GM15510 (cell line): ENCODE data around the gene PLBD1.

Experiments
- POLR2A ChIP-seq: IDR thresholded peaks from 3 replicates; pipeline ENCODE4 v1.6.1; 2011; ENCODE audit warnings: borderline replicate concordance; ENCODE audit not compliant: insufficient read length; ENCODE audit errors: extremely low read depth

Gene PLBD1

DNA sequence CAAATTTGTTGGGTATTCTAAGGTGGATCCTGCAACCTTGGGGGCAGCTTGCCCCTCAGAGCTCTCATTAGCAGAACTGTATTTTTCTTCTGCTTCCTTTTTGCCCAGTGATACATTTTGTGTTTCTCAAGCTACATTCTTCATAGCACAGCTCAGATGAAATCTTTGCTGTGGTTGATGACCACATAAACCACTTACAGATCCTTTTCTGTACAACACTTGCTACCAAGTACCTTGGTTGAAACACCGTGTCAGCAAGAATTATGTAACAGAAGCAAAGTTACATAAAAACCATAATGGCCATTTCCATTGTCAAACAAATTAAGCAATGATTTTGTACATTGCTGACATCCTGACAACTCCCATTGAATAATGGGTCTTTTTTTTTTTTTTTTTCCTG lies 9.7 kb upstream of the PLBD1 start:
- no peak for TF ChIP-seq POLR2A

DNA sequence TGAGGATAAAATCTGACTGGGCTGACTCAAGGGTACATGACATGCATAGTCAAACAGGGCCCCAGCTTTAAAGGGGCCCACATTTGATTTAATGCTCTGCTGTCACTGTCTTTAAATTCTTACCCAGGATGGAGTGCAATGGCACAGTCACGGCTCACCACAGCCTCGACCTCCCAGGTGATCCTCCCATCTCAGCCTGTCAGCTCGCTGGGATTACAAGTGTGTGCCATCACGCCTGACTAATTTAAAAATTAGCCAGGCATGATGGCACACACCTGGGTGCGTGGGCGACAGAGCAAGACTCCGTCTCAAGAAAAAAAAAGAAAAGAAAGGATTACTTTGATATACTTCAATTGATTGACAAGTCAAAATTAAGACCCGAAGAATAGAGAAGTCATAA lies 9.2 kb upstream of the PLBD1 start:
- TF ChIP-seq POLR2A = no peak

DNA sequence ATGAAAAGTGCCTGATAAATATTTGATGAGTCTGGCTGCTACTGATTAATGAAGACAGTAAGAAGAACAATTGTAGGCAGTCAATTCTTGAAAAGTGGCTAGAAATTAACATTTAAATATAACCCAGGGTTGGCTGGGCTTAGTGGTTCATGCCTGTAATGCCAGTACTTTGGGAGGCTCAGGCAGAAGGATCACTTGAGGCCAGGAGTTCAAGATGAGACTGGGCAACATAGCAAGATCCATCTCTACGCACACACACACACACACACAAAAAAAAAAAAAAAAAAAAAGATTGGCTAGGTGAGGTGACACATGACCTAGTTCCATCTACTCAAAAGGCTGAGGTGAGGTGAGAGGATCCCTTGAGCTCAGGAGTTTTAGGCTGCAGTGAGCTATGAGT lies 7.9 kb upstream of the PLBD1 start:
- no peak for TF ChIP-seq POLR2A

- TF ChIP-seq POLR2A = no peak
Measured at GRCh38 chr12:14573118-14573517, 5.4 kb upstream of the PLBD1 start.

GRCh38 chr12:14572401-14572800 lies 4.7 kb upstream of the PLBD1 start:
- TF ChIP-seq POLR2A = no peak

DNA sequence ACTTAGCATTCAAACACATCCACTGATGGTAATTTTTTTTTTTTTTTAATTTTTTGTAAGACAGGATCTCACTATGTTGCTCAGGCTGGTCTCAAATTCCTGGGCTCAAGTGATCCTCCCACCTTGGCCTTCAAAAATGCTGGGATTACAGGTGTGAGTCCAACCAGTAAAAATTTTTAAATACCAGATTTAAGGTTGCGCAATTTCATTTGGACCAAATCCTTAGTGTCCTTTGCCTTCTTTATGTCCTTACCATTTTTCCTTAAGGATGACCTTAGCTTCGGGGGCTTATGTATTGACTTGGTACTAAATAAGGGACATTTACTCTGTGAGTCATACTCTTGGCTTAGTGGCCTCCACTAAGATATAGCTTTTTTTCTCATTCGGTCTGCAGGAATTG lies 4.1 kb upstream of the PLBD1 start:
- no peak for TF ChIP-seq POLR2A

- TF ChIP-seq POLR2A = no peak
Measured at GRCh38 chr12:14570231-14570630, 2.5 kb upstream of the PLBD1 start.

GRCh38 chr12:14564336-14564959 lies 3.2 kb downstream of the PLBD1 start:
- TF ChIP-seq POLR2A = no peak

- TF ChIP-seq POLR2A = no peak
Measured at GRCh38 chr12:14563046-14563445, 4.6 kb downstream of the PLBD1 start.

DNA sequence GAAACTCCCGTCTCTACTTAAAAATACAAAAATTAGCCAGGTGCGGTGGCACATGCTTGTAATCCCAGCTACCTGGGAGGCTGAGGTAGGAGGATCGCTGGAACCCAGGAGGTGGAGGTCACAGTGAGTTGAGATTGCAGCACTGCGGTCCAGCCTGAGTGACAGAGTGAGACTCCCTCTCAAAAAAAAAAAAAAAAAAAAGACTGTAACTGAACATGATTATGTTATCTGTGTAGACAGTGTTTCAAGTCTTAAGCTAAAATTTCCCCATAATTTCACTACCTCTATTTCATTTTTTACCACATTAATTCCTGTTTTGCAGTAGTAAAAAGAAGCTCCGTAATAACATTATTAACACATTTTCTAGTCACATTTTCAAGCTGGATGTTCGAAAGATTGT lies 5.4 kb downstream of the PLBD1 start:
- TF ChIP-seq POLR2A = no peak

- no peak for TF ChIP-seq POLR2A
Measured at GRCh38 chr12:14561677-14562238, 5.9 kb downstream of the PLBD1 start.

GRCh38 chr12:14560904-14561574 lies 6.6 kb downstream of the PLBD1 start:
- TF ChIP-seq POLR2A = no peak

GRCh38 chr12:14558473-14558959 lies 9.2 kb downstream of the PLBD1 start:
- TF ChIP-seq POLR2A = no peak

- TF ChIP-seq POLR2A = no peak
Measured at GRCh38 chr12:14557966-14558365, 9.7 kb downstream of the PLBD1 start.

- no peak for TF ChIP-seq POLR2A
Measured at GRCh38 chr12:14554281-14555007, 13.2 kb downstream of the PLBD1 start.
